ENCODE results near the gene OPRD1. TPM values are rescaled to one million over a fixed set of nuclear protein-coding genes. Genes with fewer than 3 reads are reported as not detected.
"Not testable (repeated sequence)": the region's sequence is repeated elsewhere in the genome, so short reads cannot be mapped to it uniquely, and the experiment has no call there.

OPRD1 gene
- total RNA-seq, 1 donor from 2014 or later, result 0.05 TPM

DNA sequence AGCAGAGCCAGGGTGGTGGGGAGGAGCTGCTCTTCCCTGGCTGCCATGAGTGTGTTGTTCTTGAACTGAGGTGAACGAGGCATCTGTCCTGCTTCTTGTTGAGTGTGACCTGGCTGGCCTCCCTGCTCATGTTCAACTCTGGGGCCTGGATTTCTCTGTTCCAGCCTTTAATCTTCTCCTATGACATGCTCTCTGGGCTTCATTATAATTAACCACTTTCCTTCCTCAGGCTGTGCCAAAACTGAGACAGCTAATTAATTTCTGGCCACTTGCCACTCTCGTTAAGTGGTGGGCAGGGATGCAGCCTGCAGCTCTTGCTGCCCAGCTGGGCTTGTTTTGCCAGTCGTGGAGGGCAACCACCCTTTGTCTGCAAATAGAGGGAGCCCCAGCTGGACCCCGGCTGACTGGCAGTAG lies 23.3 kb downstream of the OPRD1 start:
- H3K4me3 Mint-ChIP-seq, result no peak overlapping the region
- no peaks in the 10 kb centered on the region for H3K9me3 Mint-ChIP-seq
- no peaks in the 10 kb centered on the region for H3K4me1 Mint-ChIP-seq (ENCODE audit: low read depth)
- peaks cover 13% of the 10 kb centered on the region for H3K27me3 Mint-ChIP-seq (ENCODE audit: insufficient read depth)
- no peak overlapping the region for H3K27ac Mint-ChIP-seq
- no peaks in the 10 kb centered on the region for H3K36me3 Mint-ChIP-seq (ENCODE audit: low read depth)
- DNase-seq (ENCODE audit: low spot score), result no peak
- intact Hi-C loops (cut with micrococcal nuclease), result no loop called here

DNA sequence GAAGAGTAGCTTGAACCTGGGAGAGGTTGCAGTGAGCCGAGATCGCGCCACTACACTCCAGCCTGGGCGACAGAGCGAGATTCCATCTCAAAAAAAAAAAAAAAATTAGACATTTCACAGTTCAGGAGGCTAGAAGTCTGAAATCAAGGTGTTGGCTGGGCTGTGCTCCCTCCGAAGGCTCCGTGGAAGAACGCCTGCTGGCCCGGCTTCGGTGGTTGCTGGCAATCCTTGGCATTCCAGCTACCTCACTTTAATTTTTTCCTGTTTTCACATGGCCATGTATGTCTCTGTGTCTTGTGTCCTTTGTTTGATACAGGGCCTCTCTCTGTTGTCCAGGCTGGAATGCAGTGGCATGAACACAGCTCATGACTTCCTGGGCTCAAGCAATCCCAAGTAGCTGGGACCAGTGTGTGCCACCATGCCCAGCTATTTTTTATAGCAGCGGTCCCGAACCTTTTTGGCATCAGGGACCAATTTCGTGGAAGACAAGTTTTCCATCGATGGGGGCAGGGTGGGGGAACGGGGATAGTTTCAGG lies 24.5 kb downstream of the OPRD1 start:
- DNase-seq (ENCODE audit: low spot score), result no peak
- Mint-ChIP-seq H3K4me3 (no peak overlapping the region), H3K27ac (no peak overlapping the region), H3K36me3 (ENCODE audit: low read depth) (no peaks in the 10 kb centered on the region), H3K9me3 (no peaks in the 10 kb centered on the region), H3K4me1 (ENCODE audit: low read depth) (no peaks in the 10 kb centered on the region), H3K27me3 (ENCODE audit: insufficient read depth) (peaks cover 13% of the 10 kb centered on the region)
- intact Hi-C loops (cut with micrococcal nuclease), result no loop called here

DNA sequence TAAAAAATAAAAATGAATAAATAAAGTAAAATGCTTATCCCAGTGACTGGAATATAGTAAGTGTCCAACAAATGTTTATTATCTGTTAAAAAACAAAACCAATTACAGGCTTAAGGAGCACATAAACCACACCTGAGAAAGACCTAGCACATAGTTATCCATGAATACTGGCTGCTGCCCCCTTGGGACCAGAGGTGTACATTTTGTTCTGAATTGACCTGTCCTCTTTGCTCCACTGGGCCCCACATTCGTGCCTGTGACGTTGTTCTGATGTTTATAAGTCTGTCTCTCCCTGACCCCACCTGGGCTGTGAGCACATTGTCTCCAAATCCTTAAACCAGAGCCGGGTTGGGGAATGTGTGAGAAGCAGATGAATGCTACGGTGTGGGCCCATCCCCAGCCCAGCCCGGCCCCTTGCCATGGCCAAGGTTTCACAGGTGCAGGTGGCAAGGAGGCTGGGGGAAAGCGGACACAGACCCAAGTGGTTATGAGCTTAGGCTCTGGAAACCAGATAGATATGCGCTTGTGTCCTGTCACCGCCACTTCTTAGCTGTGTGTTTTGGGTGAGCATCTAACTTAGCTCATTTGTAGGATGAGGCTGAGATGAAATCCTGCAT lies 29.1 kb downstream of the OPRD1 start:
- intact Hi-C loops (cut with micrococcal nuclease), result no loop called here

GRCh38 chr1:28845786-28846543 lies 34.0 kb downstream of the OPRD1 start:
- Mint-ChIP-seq H3K27me3 (ENCODE audit: insufficient read depth) (peaks cover 1% of the 10 kb centered on the region), H3K36me3 (ENCODE audit: low read depth) (no peaks in the 10 kb centered on the region), H3K4me3 (no peak overlapping the region), H3K9me3 (no peaks in the 10 kb centered on the region), H3K4me1 (ENCODE audit: low read depth) (peaks cover 9% of the 10 kb centered on the region), H3K27ac (peak overlapping the region; percentile 41)
- DNase-seq (ENCODE audit: low spot score), result no peak
- intact Hi-C loops (cut with micrococcal nuclease), result no loop called here

More for the DNA sequence above, 29.1 kb downstream of the OPRD1 start:
- Mint-ChIP-seq H3K27ac (no peak overlapping the region), H3K4me1 (ENCODE audit: low read depth) (peaks cover 6% of the 10 kb centered on the region), H3K27me3 (ENCODE audit: insufficient read depth) (peaks cover 10% of the 10 kb centered on the region), H3K9me3 (no peaks in the 10 kb centered on the region), H3K36me3 (ENCODE audit: low read depth) (no peaks in the 10 kb centered on the region), H3K4me3 (no peak overlapping the region)
- DNase-seq (ENCODE audit: low spot score), result no peak

- intact Hi-C loops (cut with micrococcal nuclease); H3K36me3 Mint-ChIP-seq (ENCODE audit: low read depth); H3K9me3 Mint-ChIP-seq; H3K4me1 Mint-ChIP-seq (ENCODE audit: low read depth); DNase-seq (ENCODE audit: low spot score); H3K27ac Mint-ChIP-seq; H3K4me3 Mint-ChIP-seq; H3K27me3 Mint-ChIP-seq (ENCODE audit: insufficient read depth): not testable (repeated sequence)
These were observed 35.2 kb downstream of the OPRD1 start for GRCh38 chr1:28847207-28847606.

DNA sequence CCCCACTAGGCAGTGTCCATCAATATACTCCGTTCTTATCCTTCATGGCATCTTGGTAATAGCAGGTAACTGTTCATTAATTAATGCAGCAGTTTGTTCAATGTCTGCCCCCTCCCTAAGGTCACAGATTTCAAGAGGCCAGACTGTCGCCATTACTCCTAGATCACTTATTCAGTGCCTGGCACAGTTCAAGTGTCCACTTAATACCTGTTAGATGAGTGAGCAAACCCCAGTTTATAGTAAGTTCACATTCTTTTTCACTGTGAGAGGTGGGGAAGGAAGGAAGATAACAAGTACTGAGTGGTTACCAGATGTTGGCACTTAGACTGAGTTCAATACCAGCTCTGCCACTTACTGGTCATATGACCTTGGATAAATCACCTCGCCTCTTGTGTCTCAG lies 36.4 kb downstream of the OPRD1 start:
- Mint-ChIP-seq H3K36me3 (ENCODE audit: low read depth) (no peaks in the 10 kb centered on the region), H3K27ac (no peak overlapping the region), H3K4me3 (no peak overlapping the region), H3K27me3 (ENCODE audit: insufficient read depth) (peaks cover 8% of the 10 kb centered on the region), H3K9me3 (no peaks in the 10 kb centered on the region), H3K4me1 (ENCODE audit: low read depth) (peaks cover 9% of the 10 kb centered on the region)
- intact Hi-C loops (cut with micrococcal nuclease), result no loop called here
- DNase-seq (ENCODE audit: low spot score), result no peak

DNA sequence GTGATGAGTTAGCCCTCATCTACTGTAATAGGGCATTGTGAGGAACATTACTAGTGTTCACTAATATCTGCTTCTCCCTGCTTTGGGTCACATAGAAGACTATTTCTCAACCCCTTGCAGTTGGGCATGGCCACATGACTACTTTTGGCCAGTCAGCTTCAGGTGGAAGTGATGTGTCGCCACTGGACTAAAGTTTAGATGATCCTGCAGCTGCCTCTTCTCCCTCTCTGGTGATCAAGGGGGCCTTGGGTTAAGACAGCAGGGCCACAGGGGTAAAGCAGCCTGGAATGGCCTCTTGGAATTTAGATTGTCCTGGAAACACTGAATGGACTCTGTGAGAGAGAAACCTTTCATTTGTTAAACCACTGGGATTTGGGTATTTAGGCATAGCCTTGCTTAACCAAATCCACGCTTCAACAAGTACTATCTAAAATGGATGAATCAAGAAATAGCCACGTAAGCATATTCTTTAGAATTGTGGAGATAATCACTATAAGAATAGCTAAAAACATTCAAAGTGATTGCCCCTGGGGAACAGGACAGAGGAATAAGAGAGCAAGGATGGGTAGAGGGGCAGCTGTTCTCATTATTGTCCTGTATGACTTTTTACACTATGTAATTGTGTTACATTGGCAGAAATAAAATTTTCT lies 41.2 kb downstream of the OPRD1 start:
- Mint-ChIP-seq H3K36me3 (ENCODE audit: low read depth) (no peaks in the 10 kb centered on the region), H3K4me1 (ENCODE audit: low read depth) (no peaks in the 10 kb centered on the region), H3K27ac (no peak overlapping the region), H3K4me3 (no peak overlapping the region), H3K9me3 (no peaks in the 10 kb centered on the region), H3K27me3 (ENCODE audit: insufficient read depth) (peaks cover 14% of the 10 kb centered on the region)
- DNase-seq (ENCODE audit: low spot score), result no peak
- intact Hi-C loops (cut with micrococcal nuclease), result no loop called here

- DNase-seq (ENCODE audit: low spot score); H3K4me3 Mint-ChIP-seq; H3K36me3 Mint-ChIP-seq (ENCODE audit: low read depth); intact Hi-C loops (cut with micrococcal nuclease); H3K27ac Mint-ChIP-seq; H3K4me1 Mint-ChIP-seq (ENCODE audit: low read depth); H3K9me3 Mint-ChIP-seq: not testable (repeated sequence)
- peaks cover 14% of the 10 kb centered on the region for H3K27me3 Mint-ChIP-seq (ENCODE audit: insufficient read depth)
These were observed 42.4 kb downstream of the OPRD1 start for GRCh38 chr1:28854406-28854805.

DNA sequence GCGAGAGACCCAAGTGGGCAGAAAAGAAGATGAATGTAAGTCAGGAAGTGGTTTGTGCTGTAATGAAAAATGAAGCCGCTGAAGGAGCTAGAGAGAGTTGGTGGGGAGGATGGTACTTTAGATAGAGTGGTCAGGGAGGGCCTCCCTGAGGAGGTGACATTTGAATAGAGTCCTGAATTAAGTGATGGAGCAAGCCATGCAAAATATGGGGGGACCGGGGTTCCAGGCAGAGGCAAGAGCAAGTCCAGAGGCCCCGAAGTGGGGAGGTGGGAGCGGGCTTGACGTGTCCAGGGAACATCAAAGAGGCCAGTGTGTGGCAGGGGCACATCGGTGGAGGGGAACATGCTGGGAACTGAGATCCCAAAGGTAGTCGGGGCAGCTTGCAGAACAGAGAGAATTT lies 43.1 kb downstream of the OPRD1 start:
- intact Hi-C loops (cut with micrococcal nuclease), result no loop called here
- H3K27me3 Mint-ChIP-seq (ENCODE audit: insufficient read depth), result peaks cover 12% of the 10 kb centered on the region
- no peaks in the 10 kb centered on the region for H3K9me3 Mint-ChIP-seq
- H3K4me3 Mint-ChIP-seq, result no peak overlapping the region
- no peaks in the 10 kb centered on the region for H3K36me3 Mint-ChIP-seq (ENCODE audit: low read depth)
- no peak for DNase-seq (ENCODE audit: low spot score)
- no peaks in the 10 kb centered on the region for H3K4me1 Mint-ChIP-seq (ENCODE audit: low read depth)
- H3K27ac Mint-ChIP-seq, result no peak overlapping the region

- Mint-ChIP-seq H3K4me3 (no peak overlapping the region), H3K36me3 (ENCODE audit: low read depth) (no peaks in the 10 kb centered on the region), H3K4me1 (ENCODE audit: low read depth) (no peaks in the 10 kb centered on the region), H3K9me3 (no peaks in the 10 kb centered on the region), H3K27ac (no peak overlapping the region), H3K27me3 (ENCODE audit: insufficient read depth) (peaks cover 12% of the 10 kb centered on the region)
- intact Hi-C loops (cut with micrococcal nuclease), result no loop called here
- DNase-seq (ENCODE audit: low spot score), result no peak
These were observed 43.5 kb downstream of the OPRD1 start for GRCh38 chr1:28855469-28855951.

- H3K4me3 Mint-ChIP-seq, result no peak overlapping the region
- H3K27ac Mint-ChIP-seq, result no peak overlapping the region
- DNase-seq (ENCODE audit: low spot score), result no peak
- peaks cover 12% of the 10 kb centered on the region for H3K27me3 Mint-ChIP-seq (ENCODE audit: insufficient read depth)
- H3K9me3 Mint-ChIP-seq, result no peaks in the 10 kb centered on the region
- H3K4me1 Mint-ChIP-seq (ENCODE audit: low read depth), result no peaks in the 10 kb centered on the region
- intact Hi-C loops (cut with micrococcal nuclease), result no loop called here
- no peaks in the 10 kb centered on the region for H3K36me3 Mint-ChIP-seq (ENCODE audit: low read depth)
These were observed 44.0 kb downstream of the OPRD1 start for GRCh38 chr1:28855969-28856368.

DNA sequence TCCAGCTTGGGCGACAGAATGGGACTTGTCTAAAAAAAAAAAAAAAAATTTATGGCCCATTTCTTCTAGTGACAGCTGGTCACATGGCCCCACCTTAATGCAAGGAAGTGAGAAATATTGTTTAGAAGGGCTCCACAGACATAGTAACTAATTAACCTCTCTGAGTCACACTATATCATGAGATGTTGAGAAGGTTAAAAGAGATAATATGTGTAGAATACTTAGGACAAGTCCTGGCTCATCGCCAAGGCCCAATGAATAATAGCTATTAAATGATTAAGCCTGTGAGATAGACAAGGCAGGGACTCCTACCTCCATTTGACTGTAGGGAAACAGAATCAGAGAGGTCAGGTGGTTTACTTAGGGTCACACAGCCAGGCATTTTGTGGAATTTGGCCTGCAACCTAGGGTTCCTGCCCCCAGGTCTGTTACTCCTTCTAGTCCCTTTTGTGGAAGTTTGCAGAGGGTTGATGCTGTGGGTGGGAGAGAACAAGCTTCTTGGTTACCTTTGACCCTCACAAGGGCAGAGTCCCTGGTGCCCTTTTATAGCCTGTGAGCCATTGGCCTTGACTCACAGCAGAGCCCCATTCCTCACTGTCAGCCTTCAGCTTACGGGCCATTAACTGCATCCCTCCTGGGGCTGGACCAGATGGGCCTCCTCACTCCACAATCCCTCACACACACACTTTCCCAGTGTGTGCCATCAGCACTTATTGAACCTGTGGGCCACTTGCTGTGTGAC lies 48.5 kb downstream of the OPRD1 start:
- no peaks in the 10 kb centered on the region for H3K9me3 Mint-ChIP-seq
- H3K27ac Mint-ChIP-seq, result no peak overlapping the region
- no peaks in the 10 kb centered on the region for H3K36me3 Mint-ChIP-seq (ENCODE audit: low read depth)
- peaks cover 4% of the 10 kb centered on the region for H3K27me3 Mint-ChIP-seq (ENCODE audit: insufficient read depth)
- no peaks in the 10 kb centered on the region for H3K4me1 Mint-ChIP-seq (ENCODE audit: low read depth)
- DNase-seq (ENCODE audit: low spot score), result no peak
- intact Hi-C loops (cut with micrococcal nuclease), result no loop called here
- no peak overlapping the region for H3K4me3 Mint-ChIP-seq
